Hypothalamus (tissue), 51 donors: Measurements from ENCODE around the gene CIB2.
"Not testable (repeated sequence)": the region's sequence is repeated elsewhere in the genome, so short reads cannot be mapped to it uniquely, and the experiment has no call there.

Experiments
- DNase-seq, 51 donors: peaks; one replicate each; lab custom pipeline; 2025; lab: John Stamatoyannopoulos, UW

CIB2 gene

GRCh38 chr15:78131295-78132061, at the start of gene CIB2:
Gene CIB2 (minus strand): TSS chr15:78131445. CDS start chr15:78131215, 230 bp downstream.
- peak in 39 of 51 donors; percentile 13 to 76 (median 48) for DNase-seq

- DNase-seq, result no peak
Measured at GRCh38 chr15:78179906-78180305, 48.7 kb upstream of the CIB2 start.

- DNase-seq, result no peak
Measured at GRCh38 chr15:78179286-78179840, 48.1 kb upstream of the CIB2 start.

GRCh38 chr15:78178064-78178463, 46.8 kb upstream of the CIB2 start:
- DNase-seq, result no peak

GRCh38 chr15:78177447-78177873, 46.2 kb upstream of the CIB2 start:
- peak in 34 of 51 donors; percentile 8 to 67 (median 36) for DNase-seq

GRCh38 chr15:78175330-78175729, 44.1 kb upstream of the CIB2 start:
- DNase-seq, result no peak

GRCh38 chr15:78174401-78174800, 43.2 kb upstream of the CIB2 start:
- DNase-seq, result no peak

GRCh38 chr15:78171864-78172472, 40.7 kb upstream of the CIB2 start:
- no peak for DNase-seq

GRCh38 chr15:78170848-78171773, 39.9 kb upstream of the CIB2 start:
- peak in 1 of 51 donors; percentile 28 for DNase-seq

- DNase-seq, result no peak
Measured at GRCh38 chr15:78168608-78169007, 37.4 kb upstream of the CIB2 start.

- DNase-seq, result no peak
Measured at GRCh38 chr15:78167227-78167888, 36.1 kb upstream of the CIB2 start.

- no peak for DNase-seq
Measured at GRCh38 chr15:78164010-78164409, 32.8 kb upstream of the CIB2 start.

- peak in 11 of 51 donors; percentile 7 to 72 (median 28) for DNase-seq
Measured at GRCh38 chr15:78162038-78162437, 30.8 kb upstream of the CIB2 start.

GRCh38 chr15:78159395-78159794, 28.1 kb upstream of the CIB2 start:
- no peak for DNase-seq

GRCh38 chr15:78157203-78157602, 26.0 kb upstream of the CIB2 start:
- no peak for DNase-seq

- no peak for DNase-seq
Measured at GRCh38 chr15:78156653-78157052, 25.4 kb upstream of the CIB2 start.

GRCh38 chr15:78155355-78155939, 24.2 kb upstream of the CIB2 start:
- DNase-seq, result no peak

GRCh38 chr15:78154955-78155354, 23.7 kb upstream of the CIB2 start:
- no peak for DNase-seq

- not testable (repeated sequence) for DNase-seq
Measured at GRCh38 chr15:78151075-78151474, 19.8 kb upstream of the CIB2 start.
